Activated T-helper 1 cell treated with anti-CD3 and anti-CD28 coated beads, Interleukin-12 subunit alpha, Interleukin-12 subunit beta, Interleukin-2, Interleukin-4 antibody, amounts not matched to agents 30 ng/mL and 10 ng/mL and 1 ng/mL, durations not matched to agents 14 hours and 24 hours and 36 hours (primary cell): ENCODE results near the gene ACVR1. TPM values are rescaled to one million over a fixed set of nuclear protein-coding genes. Genes with fewer than 3 reads are reported as not detected.

ENCODE experiments used
- total RNA-seq: library from RNA; stranded (reverse); gene quantifications from 2 replicates; pipeline ENCODE4 v1.2.3, GENCODE V29; 2022

The ACVR1 gene
- total RNA-seq, 1 donor from 2014 or later: 44.0 TPM

Other genes starting within 250 kb of the ACVR1 start
- gene ACVR1C, start 247.5 kb downstream of the ACVR1 start, total RNA-seq: 0.59 and 1.1 TPM in 2 replicates
- not detected in 2 replicates for gene UPP2, start 225.5 kb upstream of the ACVR1 start, total RNA-seq